IPS-18c (cell line): ENCODE data around the gene B4GAT1.
"Not testable (repeated sequence)": the region's sequence is repeated elsewhere in the genome, so short reads cannot be mapped to it uniquely, and the experiment has no call there.

Experiments used
- H3K4me3 ChIP-seq: 2 replicates; pipeline ENCODE4 v1.7.0; 2013; ENCODE audit warnings: low read depth, mild to moderate bottlenecking, low read length, moderate library complexity; ENCODE audit not compliant: insufficient read depth
- H3K9me3 ChIP-seq: one replicate; pipeline ENCODE4 v1.6.1; 2013; ENCODE audit warnings: mild to moderate bottlenecking, low read length, moderate library complexity; ENCODE audit not compliant: control insufficient read depth, insufficient read depth

B4GAT1 gene

GRCh38 chr11:66347425-66348276 is at the start of gene B4GAT1:
Gene B4GAT1, minus strand, starts transcription at chr11:66347629. Its CDS starts 84 bp downstream, at chr11:66347545.
- H3K9me3 ChIP-seq, result no peaks in the 10 kb centered on the region
- H3K4me3 ChIP-seq, result peak within 1 kb of the TSS; percentile 83

GRCh38 chr11:66393954-66394353 is 46.5 kb upstream of the B4GAT1 start:
- Histone ChIP-seq H3K9me3 (no peaks in the 10 kb centered on the region), H3K4me3 (no peak overlapping the region)

GRCh38 chr11:66391322-66391721 is 43.9 kb upstream of the B4GAT1 start:
- no peaks in the 10 kb centered on the region for H3K9me3 ChIP-seq
- no peak overlapping the region for H3K4me3 ChIP-seq

- Histone ChIP-seq H3K4me3 (no peak overlapping the region), H3K9me3 (no peaks in the 10 kb centered on the region)
Measured at GRCh38 chr11:66388780-66389386, 41.5 kb upstream of the B4GAT1 start.

- Histone ChIP-seq H3K9me3 (no peaks in the 10 kb centered on the region), H3K4me3 (no peak overlapping the region; the same call in 1 of the 2 replicates)
Measured at GRCh38 chr11:66386171-66387069, 39.0 kb upstream of the B4GAT1 start.

GRCh38 chr11:66384316-66384715 is 36.9 kb upstream of the B4GAT1 start:
- not testable (repeated sequence) for H3K4me3 ChIP-seq, H3K9me3 ChIP-seq

GRCh38 chr11:66380264-66380663 is 32.8 kb upstream of the B4GAT1 start:
- H3K4me3 ChIP-seq, H3K9me3 ChIP-seq: not testable (repeated sequence)

- H3K4me3 ChIP-seq, H3K9me3 ChIP-seq: not testable (repeated sequence)
Measured at GRCh38 chr11:66373690-66374287, 26.4 kb upstream of the B4GAT1 start.

- Histone ChIP-seq H3K4me3 (no peak overlapping the region), H3K9me3 (no peaks in the 10 kb centered on the region)
Measured at GRCh38 chr11:66373265-66373664, 25.8 kb upstream of the B4GAT1 start.

- no peaks in the 10 kb centered on the region for H3K9me3 ChIP-seq
- peak within 1 kb of the TSS; percentile 82 for H3K4me3 ChIP-seq
Measured at GRCh38 chr11:66371627-66372415, 24.4 kb upstream of the B4GAT1 start, which contains the start of gene SLC29A2. Gene SLC29A2, minus strand, starts transcription at chr11:66371760. Its CDS starts 169 bp downstream, at chr11:66371591.

- peak overlapping the region; percentile 45; the same call in 1 of the 2 replicates for H3K4me3 ChIP-seq
Measured at GRCh38 chr11:66369073-66369894, 21.9 kb upstream of the B4GAT1 start.

GRCh38 chr11:66368484-66368883 is 21.1 kb upstream of the B4GAT1 start:
- no peaks in the 10 kb centered on the region for H3K9me3 ChIP-seq
- no peak overlapping the region for H3K4me3 ChIP-seq

More at GRCh38 chr11:66369073-66369894, 21.9 kb upstream of the B4GAT1 start:
- H3K9me3 ChIP-seq, result no peaks in the 10 kb centered on the region

- no peak overlapping the region for H3K4me3 ChIP-seq
Measured at GRCh38 chr11:66367561-66368312, 20.3 kb upstream of the B4GAT1 start.

GRCh38 chr11:66366844-66367477 is 19.5 kb upstream of the B4GAT1 start:
- no peaks in the 10 kb centered on the region for H3K9me3 ChIP-seq

More at GRCh38 chr11:66367561-66368312, 20.3 kb upstream of the B4GAT1 start:
- no peaks in the 10 kb centered on the region for H3K9me3 ChIP-seq

More at GRCh38 chr11:66366844-66367477, 19.5 kb upstream of the B4GAT1 start:
- H3K4me3 ChIP-seq, result no peak overlapping the region
